Hippocampal formation (tissue), 2 donors: ENCODE data around the gene PRIM2.
"Not testable (repeated sequence)": the region's sequence is repeated elsewhere in the genome, so short reads cannot be mapped to it uniquely, and the experiment has no call there.

ENCODE experiments used
- DNase-seq, 2 donors: peaks; one replicate each; lab custom pipeline; 2025; lab: John Stamatoyannopoulos, UW

PRIM2 gene

GRCh38 chr6:57606331-57606730 lies 288.9 kb downstream of the PRIM2 start:
- DNase-seq: not testable (repeated sequence)

DNA sequence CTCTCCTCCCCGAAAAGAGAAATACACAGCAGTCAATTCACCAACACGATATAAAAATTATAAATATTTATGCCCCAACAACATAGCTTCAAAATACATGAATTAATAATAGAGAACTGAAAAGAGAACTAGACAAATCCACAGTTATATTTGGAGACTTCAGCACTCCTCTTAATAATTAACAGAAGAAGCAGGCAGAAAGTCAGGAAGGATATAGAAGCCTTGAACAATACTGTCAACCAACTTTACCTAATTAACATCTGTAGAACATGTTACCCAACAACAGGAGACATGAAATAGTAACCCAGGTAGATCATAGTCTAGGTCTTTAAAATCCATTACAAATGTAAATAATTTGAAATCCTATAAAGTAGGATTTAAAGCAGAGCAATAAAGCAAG lies 293.2 kb downstream of the PRIM2 start:
- DNase-seq: not testable (repeated sequence)

- DNase-seq: not testable (repeated sequence)
Measured at GRCh38 chr6:57618959-57619358, 301.5 kb downstream of the PRIM2 start.

- not testable (repeated sequence) for DNase-seq
Measured at GRCh38 chr6:57631773-57632172, 314.3 kb downstream of the PRIM2 start.

DNA sequence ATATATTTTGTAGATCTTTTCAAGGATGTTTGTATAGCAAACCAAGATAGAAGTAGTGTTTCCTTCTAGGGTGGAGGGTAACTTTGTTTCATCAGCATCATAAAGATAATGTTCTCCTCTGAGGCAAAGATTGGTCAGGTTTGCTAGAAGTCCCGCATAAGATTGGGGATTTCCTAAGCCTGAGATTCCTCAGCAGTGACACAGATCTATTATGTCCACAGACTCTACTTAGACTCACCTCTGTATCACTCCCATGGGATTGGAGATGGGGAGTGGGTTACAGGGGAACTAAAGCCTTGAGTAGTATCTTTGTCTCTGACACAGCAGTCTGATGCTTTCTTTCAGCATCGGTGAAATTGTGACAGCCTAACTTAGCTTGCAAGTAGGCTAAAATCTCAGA lies 341.1 kb downstream of the PRIM2 start:
- DNase-seq: not testable (repeated sequence)

- not testable (repeated sequence) for DNase-seq
Measured at GRCh38 chr6:57659794-57660193, 342.4 kb downstream of the PRIM2 start.

- DNase-seq: not testable (repeated sequence)
Measured at GRCh38 chr6:57660940-57661339, 343.5 kb downstream of the PRIM2 start.

DNA sequence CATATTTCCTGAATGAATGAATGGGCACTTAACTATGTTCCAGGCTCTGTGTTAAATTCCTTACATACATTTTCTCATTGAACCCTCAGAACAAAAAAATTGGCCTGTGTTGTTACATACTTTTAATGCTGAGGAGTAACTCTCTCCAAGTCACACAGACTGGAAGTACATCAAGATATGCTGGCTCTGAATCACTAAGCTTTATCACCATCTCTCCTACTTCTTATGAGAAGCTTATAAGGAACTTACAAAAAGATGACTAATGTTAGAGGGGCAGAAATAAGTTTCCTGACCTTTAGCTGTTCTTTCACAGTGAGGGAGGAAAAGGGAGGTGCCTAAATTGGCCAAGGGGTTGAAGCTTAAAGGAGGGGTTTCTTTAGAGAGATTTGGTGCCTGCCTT lies 350.7 kb downstream of the PRIM2 start:
- not testable (repeated sequence) for DNase-seq

- DNase-seq: not testable (repeated sequence)
Measured at GRCh38 chr6:57671237-57671636, 353.8 kb downstream of the PRIM2 start.

DNA sequence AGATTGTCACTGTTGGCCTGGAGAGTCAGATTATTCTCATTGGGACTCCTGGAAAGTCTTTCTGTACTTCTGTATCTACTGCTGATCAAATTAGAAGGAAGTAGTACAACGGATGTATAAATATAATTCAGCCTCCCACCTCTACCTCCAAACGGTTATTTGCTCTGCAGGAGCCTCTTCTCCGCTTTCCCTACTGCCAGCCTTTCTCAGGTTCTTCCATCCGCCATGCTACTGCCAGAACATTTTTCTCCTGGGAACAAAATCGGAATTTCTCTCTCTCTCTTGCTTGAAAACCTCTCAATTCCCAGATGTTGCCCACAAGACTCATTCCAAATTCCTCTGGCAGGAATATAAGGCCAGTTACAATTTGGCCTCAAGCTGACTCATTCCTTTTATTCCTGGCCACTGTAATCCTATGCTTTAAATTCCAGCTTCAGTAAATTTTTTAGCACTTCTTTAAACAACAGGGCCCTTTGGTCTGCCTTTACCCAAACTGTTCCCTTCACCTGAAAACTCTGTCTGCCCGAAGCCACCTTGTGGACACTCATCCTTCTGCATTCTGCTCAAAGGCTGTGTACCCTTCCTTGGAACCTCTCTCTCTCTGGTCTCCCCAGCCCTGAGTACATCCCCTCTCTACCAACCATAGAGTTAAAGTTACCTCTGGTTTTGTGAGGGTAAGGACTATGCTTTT lies 354.7 kb downstream of the PRIM2 start:
- DNase-seq: not testable (repeated sequence)

DNA sequence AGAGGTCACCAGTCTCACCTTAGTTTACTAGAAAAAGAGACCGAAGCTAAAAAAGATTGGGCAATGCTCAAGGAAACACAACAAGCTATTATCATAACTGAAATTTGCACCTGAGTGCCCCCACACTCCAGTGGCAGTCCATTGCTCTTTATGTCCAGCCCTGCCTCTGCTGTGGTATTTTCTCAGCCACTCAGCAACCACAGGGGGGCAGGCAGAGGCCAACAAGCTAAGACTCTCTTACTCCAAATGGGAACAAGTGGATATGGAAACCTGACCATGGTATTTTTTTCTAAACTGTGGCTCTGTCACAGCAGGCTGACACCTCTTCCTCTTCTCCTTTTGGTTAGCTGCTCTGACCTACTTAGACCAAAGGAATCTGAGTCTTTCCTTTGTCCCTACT lies 355.9 kb downstream of the PRIM2 start:
- not testable (repeated sequence) for DNase-seq

DNA sequence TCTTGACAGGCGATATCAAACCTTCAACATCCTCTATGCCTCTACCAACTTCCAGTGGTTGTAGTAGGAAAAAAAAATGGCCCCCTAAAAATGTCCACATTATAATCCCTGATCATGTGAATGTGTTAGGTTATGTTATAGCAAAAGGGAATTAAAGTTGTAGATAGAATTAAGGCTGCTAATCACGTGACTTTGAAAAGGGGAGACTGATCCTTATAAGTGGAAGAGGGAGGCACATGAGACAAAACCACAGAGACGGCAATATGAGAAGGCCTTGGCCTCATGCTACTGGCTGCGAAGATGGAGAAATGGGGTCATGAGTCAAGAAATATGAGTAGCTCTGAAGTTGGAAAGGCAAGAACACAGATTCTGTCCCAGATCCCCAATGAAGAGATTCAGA lies 358.0 kb downstream of the PRIM2 start:
- DNase-seq: not testable (repeated sequence)

GRCh38 chr6:57696382-57696781 lies 379.0 kb downstream of the PRIM2 start:
- not testable (repeated sequence) for DNase-seq
